Measurements from ENCODE around the gene PROKR1.
"Not testable (repeated sequence)": the region's sequence is repeated elsewhere in the genome, so short reads cannot be mapped to it uniquely, and the experiment has no call there.

PROKR1 gene

DNA sequence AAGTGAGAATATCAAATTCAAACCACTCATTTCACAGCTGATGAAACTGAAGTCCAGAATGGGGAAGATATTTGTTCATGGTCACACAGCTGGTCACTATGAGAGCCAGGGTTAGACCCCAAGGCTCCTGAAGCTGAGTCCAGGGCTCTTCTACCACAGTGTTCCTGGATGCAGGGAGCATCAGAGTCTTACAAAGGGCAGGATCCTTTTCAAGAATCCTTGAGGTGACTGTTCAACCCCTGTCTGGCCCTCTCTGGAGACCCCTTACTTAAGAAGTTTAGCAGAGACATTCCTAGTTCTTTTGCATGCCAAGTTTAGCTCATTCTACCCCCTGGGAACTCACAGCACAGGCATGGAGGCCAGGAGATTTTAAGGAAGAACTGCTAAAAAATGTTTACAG, 15.7 kb downstream of the PROKR1 start:
- no peak for DNase-seq

DNA sequence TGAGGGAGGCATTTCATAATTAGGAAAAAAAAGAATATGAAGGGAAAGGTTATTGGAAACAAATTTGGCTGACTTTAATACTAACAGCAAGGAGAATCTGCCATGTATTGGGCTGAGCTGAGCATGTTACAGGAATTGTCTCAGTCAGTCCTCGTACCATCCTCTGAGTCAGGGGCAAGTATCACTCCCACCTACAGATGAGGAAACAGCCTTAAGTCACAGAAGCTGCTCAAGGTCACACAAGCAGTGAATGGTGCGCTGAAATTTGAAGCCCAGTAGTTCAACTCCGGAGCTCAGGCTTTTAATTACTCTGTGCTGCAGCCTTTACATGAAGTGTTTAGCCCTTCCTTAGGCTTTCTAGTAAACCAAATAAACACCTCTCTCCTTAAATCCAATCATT, 17.3 kb downstream of the PROKR1 start:
- DNase-seq = no peak

DNA sequence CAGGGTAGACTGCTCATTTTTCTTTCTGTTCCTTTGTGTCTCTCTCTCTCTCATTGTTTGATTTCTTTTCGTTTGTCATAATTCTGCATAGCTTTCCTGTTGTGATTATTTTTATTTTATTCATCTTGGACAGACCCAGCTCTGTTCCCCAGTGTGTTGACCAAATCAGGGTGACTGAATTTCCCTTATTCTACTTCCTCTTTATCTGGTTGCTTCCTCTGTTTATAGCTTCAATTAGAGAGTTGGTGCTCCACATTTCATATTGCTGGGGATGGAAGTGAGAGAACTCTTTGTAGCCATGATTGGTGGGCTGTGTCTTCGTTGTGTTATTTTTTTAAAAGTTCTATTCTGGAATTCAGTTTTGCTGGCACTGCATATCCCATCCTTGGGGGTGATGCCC, 19.1 kb downstream of the PROKR1 start:
- no peak for DNase-seq

DNA sequence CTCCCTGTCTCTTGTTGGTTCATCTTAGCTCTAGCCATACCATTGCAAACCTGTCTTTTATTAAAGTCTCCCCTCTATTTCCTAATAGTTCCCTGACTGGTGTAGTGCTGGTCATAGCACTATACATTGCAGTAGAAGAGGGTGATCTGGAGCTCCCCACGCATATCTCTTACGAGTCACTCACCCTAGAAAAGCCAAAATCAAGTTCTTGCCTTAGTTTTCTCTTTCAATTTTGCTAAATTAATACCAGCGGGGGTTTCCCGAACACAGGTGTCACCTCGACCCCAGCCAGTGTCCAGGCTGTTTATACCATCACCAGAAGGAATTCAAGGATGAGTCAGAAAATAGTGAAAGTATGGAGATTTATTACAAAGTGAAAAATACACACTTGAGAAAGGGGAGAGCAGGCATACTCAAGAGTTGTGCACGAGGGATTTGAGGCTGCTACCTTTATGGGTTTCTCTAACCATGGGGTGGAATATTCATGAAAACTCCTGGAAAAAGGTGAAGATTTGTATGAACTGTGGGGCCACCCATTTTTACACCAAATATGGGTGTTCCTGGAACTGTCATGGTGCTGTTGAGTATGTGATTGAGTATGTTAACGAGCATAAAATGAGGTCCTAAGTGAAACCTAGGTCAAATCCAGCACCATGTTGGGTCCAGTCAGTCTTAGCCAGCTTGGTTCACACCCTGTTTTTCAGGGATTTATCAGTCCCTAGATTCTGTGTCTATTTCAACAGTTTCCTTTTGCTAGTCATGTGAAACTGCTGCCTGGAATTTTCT, 20.2 kb downstream of the PROKR1 start:
- DNase-seq = no peak

DNA sequence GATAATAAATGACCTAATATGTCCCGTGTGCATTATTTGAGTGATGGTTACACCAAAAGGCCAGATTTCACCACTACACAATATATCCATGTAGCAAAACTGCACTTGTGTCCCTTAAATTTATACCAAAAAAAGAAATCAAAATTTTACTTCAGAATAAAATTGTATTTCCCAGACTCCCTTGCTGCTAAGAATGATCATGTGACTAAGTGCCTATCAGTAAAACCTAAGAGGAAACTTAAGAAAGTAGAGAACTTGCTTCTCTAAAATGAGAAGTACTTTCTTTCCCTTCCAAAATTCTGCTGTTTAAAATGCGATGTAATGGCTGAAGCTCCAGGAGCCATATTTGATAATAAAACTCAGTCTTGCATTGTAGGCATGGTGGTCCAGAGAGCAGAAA, 24.0 kb downstream of the PROKR1 start:
- no peak for DNase-seq

DNA sequence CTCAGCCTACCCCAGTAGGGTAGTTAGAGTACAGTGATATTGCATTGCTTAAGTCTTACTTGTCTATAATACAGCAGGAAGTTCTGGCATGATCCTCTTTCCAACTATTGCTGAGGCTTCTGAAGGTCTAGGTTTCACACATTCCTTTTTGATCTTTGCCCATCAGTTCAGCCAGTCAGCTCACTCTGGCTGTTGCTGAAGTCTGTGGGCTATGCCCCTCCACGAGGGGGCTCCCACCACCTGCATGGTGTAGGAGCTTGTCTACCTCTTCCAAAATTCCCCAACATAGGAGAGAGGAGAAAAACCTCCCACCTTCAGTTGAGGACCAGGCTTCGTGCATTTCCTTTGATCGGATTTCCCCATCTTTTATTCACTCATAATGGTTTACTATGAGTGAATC, 26.3 kb downstream of the PROKR1 start:
- DNase-seq = no peak

DNA sequence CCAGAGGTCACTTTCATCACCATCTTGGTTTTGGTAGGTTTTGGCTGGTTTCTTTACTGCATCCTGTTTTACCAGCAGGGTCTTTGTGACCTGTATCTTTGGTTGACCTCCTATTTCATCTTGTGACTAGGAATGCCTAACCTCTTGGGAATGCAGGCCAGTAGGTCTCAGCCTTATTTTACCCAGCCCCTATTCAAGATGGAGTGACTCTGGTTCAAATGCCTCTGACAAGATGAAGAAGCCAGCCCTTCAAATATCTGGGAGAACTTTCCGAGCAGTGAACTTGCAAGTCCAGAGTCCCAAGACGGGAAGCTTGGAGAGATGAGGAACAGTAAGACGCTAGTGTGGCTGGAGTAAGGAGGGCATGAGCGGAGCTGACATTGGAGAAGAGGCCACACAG, 28.6 kb downstream of the PROKR1 start:
- no peak for DNase-seq

DNA sequence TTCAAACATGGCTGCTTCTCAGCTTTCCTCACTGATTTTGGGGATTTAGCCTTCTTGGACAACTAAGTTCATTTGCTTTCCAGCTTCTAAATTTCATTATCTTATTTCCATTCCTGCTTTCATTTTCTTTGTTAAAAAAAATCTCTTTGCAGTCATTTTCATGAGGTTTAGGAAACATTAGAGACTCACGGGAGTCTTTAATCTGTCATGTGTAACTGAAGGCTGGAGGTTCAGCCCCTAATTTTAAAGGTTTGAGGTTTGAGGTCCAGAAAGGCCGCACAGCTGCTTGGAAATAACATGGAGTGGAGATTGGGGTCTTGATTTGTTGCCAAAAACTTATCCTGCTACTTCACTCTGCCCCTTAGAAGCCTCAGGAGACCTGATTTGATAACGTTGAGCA, 30.3 kb downstream of the PROKR1 start:
- DNase-seq = no peak

DNA sequence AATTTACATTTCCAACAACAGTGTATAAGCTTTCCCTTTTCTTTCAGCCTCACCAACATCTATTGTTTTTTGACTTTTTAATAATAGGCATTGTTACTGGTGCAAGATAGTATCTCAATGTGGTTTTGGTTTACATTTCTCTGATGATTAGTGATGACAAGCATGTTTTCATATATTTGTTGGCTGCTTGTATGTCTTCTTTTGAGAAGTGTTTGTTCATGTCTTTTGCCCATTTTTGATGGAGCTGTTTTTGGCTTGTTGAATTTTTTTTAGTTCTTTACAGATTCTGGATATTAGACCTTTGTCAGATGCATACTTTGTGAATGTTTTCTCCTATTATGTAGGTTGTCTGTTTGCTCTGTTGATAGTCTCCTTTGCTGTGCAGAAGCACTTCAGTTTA, 32.1 kb downstream of the PROKR1 start:
- DNase-seq = no peak

DNA sequence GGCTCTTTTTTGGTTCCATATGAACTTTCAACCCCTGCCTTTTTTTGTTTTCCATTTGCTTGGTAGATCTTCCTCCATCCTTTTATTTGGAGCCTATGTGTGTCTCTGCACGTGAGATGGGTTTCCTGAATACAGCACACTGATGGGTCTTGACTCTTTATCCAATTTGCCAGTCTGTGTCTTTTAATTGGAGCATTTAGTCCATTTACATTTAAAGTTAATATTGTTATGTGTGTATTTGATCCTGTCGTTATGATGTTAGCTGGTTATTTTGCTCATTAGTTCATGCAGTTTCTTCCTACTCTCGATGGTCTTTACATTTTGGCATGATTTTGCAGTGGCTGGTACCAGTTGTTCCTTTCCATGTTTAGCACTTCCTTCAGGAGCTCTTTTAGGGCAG, 34.5 kb downstream of the PROKR1 start:
- not testable (repeated sequence) for DNase-seq

DNA sequence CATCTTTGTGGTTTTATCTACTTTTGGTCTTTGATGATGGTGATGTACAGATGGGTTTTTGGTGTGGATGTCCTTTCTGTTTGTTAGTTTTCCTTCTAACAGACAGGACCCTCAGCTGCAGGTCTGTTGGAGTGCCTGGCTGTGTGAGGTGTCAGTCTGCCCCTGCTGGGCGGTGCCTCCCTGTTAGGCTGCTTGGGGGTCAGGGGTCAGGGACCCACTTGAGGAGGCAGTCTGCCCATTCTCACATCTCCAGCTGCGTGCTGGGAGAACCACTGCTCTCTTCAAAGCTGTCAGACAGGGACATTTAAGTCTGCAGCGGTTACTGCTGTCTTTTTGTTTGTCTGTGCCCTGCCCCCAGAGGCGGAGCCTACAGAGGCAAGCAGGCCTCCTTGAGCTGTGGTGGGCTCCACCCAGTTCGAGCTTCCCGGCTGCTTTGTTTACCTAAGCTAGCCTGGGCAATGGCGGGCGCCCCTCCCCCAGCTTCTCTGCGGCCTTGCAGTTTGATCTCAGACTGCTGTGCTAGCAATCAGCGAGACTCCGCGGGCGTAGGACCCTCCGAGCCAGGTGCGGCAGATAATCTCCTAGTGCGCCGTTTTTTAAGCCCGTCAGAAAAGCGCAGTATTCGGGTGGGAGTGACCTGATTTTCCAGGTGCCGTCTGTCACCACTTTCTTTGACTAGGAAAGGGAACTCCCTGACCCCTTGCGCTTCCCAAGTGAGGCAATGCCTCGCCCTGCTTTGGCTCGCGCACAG, 36.0 kb downstream of the PROKR1 start:
- not testable (repeated sequence) for DNase-seq

DNA sequence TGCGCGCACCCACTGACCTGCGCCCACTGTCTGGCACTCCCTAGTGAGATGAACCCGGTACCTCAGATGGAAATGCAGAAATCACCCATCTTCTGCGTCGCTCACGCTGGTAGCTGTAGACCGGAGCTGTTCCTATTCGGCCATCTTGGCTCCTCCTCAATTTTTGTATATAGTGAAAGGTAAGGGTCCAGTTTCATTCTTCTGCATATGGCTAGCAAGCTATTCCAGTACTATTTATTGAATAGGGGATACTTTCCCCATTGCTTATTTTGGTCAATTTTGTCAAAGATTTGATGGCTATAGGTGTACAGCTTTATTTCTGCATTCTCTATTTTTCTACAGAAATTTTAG, 36.5 kb downstream of the PROKR1 start:
- not testable (repeated sequence) for DNase-seq

DNA sequence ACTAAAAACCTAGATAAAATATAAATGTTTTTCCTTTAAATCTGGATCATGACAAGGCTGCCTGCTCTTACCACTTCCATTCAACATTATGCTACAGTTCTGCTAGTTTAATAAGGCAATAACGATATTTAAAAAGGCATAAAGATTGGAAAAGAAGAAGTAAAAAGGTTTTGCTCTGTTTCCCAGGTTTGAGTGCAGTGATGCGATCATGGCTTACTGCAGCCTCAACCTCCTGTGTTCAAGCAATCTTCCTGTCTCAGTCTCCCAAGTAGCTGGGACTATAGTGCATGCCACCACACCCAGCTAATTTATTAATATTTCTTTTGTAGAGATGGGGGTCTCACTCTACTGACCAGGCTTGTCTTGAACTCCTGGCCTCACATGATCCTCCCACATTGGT, 40.8 kb downstream of the PROKR1 start:
- no peak for DNase-seq

DNA sequence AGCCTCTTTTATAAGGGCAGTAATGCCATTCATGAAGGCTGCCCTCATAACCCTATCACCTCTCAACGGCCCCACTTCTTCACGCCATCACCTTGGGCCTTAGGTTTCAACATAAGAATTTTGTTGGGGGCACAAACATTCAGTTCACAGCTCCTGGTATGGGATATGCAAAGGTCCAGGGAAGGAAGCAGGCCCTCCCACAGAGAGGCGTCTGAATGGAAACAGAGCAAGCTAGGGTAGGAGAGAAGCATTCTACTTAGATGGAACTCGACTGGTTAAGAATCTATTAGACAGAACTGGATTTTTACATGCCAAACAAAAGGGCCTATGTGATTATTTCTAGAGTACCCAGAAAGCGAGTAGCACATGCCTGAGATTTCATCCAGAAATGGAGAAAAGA, 42.8 kb downstream of the PROKR1 start:
- DNase-seq = no peak

DNA sequence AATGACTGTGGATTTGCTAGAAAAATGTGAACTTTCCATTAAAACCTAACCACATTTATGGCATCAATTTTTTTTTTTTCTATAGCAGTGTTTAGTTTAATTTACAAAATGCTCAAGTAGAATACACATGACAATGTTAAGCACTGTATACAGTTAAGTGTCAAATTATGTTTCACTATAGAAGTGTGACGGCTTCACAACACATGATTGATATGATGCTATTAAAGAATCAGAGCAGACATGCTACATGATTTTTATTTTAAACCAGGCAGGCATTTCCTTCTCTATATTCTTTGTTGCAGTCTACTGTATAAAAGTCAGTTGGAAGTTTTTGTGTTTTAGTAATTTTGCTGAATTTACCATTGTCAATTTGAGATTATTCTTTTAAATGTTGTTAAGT, 43.6 kb downstream of the PROKR1 start:
- DNase-seq = no peak

DNA sequence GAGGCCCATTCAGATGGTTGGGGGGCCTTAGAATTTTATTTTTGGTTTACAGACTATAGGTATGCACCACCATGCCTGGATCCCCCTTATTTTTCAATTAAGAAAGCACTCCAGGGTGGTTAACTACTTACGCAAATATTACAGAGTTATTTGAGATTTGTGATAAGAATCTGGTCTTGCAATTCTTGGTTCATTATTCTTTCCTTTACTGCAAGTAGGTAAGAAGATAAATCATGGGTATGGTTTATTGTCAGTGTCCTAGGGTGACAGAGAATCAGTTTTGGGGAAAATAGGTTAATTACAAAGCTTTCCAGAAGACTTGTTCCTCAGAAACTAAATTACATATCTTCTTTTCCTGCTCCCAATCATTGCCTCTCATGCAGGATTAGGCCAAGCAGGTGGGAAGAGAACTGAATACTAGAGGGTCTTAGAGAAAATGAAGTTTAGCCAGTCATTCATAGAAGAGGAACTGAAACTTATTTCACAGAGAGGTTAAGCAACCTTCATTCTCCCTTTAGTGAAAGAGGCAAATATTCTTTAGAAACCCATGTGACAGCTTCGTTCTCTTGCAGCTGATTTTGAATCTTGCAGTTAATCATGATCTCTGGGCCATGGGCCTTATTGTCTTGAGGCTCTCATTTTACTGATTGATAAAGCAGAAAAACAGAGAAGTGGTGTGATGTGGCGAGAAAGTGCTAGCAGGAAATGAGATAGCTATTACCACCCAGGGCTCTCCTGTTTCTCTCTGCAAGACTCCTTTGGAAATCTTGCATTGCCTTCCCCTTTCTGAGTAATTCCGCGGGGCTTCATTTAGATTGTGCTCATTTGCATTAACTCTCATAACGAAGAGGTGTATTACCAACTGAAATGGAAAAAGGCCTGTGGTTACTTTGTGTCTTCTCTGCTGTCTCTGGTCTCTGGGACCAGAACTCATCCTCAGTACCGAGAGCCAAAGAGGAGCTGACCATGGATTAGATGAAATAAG, 46.5 kb downstream of the PROKR1 start:
- DNase-seq = no peak

DNA sequence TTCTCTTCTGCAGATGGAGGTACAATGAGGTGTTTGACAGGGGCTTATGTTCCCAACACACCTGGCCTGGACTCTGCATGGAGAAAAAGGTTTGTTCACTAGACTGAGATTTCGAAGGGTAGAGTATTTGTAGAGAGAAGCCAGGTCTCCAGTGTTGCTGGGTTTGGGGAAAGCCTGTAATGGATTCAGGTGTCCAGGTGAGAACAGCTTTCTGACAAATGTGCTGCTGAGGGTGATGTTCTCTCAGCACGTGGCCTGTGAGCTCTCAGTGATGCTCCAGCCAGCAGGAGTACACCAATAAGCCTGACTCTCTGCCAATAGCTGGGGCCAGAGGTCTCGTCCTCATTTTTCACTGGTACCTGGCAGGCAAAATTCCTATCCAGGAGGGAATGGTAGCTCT, 47.5 kb downstream of the PROKR1 start:
- no peak for DNase-seq

DNA sequence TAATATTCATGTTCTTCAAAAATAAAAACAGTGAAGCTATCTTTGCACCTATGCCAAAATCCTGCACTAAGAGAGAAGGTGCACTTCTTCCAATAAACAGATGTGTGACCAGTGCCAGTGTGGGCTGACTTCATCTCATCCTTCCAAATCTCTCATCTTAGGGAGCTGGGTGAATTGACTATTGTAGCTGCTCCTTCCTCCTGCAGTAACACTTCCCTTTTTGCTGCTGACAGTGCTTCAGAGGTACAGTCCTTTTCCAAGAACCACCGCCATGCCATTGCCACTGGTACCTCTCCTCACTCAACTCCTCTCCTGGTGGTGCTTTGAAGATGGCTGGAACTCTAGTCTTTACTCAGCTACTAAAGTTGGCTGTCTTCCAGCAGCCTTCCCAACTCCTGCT, 49.1 kb downstream of the PROKR1 start:
- no peak for DNase-seq

DNA sequence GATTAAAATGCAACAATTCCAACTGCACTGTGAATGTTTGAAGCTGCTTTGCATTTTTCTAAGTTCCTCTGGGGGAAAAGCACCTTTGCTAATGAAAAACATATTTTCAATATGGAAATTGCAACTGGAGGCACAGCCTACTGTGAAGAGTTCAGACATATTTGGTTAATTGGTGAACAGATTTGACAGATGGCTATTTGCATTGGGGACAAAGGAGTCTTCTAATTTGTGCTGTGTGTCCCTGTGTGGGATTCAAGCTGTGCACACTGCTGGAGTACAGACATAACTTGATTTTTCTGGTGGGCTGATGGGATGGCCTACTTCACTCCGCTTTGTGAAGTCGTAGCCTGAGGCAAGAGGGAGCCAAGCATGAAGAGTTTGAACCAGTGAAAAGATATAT, 50.6 kb downstream of the PROKR1 start:
- no peak for DNase-seq

DNA sequence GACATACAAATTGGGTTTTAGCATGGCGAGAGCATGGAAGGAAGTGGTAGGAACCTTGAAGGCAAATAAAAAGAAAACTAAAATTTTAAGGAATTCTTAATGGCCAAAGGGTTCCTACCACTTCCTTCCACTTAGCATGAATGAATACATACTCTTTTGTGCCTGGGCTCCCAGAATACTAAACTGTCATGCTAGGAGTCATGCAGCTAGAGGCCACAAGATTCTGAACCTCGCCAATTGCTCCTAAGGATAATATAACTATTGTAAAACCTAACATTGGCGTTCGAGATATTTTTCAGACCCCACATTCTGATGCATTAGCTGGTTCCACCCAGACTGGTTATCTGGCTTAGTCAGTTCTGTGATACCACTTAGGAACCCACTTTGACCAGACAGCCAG, 52.6 kb downstream of the PROKR1 start:
- no peak for DNase-seq

DNA sequence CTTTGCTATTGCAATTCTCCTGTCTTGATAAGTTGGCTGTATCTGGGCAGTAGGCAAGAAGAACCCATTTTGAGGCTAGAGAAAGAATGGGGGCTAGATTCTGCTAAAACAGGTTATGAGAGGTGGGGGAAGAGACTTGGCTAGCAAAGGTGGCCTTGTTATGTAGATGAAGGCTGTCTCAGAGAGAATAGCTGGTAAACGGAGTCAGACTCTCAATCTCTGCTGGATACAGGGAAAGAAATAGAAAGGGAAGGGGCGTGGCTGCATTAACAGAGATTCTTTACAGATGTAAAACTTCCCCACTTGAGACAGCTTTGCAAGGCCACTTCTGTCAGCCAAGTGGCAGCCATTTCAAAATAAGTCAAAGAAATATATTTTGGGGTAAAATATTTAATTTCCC, 53.2 kb downstream of the PROKR1 start:
- DNase-seq = no peak

DNA sequence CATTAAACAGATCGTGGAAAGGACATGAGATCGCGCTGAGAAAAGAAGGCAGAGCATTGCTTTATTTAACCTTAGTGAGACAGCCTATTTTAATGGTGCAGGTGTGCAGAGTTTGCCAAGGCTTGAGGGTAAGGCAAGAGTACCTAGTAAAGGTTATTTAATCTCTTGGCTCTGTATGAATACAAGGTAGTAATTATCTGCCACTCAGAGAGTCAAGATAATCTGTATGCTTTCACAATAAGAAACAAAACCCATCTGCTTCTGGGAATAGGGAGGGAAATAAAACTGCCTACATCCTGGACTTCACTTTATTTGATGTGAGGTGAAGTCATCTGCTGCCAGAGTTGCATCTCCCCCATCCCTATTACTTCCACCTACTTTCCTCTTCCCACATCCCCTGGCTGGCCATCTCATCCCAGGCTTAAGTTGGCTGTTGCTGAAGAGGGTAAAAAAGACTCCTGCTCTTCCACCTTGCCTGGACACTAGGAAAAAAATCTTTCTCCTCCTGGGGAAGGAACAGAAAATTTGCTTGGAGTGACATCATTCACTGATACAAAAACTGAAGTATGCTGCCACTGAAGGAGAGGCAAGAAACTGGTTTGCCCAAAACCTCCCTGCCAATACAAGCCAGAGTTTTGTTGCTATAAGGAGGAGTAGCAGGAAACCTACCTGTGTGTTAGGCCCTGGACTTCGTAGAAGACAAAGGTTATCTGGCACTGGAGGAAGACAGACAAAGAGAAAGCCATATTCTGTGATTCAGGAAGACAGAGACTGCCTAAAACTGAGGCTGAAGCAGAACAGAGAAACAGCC, 55.4 kb downstream of the PROKR1 start:
- no peak for DNase-seq

DNA sequence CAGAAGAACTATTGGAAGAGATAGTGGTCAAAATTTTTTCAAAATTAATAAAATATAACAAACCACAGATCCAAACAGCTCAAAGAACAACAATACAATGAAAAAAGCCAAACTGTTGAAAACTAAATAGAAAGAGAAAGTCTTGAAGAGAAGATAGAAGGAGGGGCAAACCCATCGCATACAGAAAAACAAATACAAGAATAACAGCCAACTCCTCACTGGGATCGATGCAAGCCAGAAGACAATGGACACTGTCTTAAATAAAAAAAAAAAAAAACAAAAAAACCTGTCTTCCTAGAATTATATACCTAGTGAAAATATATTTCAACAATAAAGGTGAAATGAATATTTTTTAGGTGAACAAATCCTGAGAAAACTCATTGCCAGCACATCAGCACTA, 57.2 kb downstream of the PROKR1 start:
- no peak for DNase-seq

Measured in activated CD4-positive, alpha-beta T cell treated with anti-CD3 and anti-CD28 coated beads for 4 hours (primary cell).